SK-N-SH (cell line): ENCODE data around the gene GFM1.

Source experiments
- POLR2AphosphoS5 ChIP-seq: IDR thresholded peaks from 2 replicates; pipeline ENCODE4 v1.6.1; 2012; ENCODE audit warnings: low read depth, low read length
- YY1 ChIP-seq: IDR thresholded peaks from 2 replicates; pipeline ENCODE4 v1.4.0; 2012; ENCODE audit warnings: low read depth, mild to moderate bottlenecking
- TF ChIP-seq, protein P1 (sequence below): fragments of 200-600 bp; sonication (generic); IDR thresholded peaks from 2 replicates; pipeline ENCODE4 v1.6.1; 2017; ENCODE audit warnings: antibody characterized with exemption, mild to moderate bottlenecking, moderate library complexity

DNA sequence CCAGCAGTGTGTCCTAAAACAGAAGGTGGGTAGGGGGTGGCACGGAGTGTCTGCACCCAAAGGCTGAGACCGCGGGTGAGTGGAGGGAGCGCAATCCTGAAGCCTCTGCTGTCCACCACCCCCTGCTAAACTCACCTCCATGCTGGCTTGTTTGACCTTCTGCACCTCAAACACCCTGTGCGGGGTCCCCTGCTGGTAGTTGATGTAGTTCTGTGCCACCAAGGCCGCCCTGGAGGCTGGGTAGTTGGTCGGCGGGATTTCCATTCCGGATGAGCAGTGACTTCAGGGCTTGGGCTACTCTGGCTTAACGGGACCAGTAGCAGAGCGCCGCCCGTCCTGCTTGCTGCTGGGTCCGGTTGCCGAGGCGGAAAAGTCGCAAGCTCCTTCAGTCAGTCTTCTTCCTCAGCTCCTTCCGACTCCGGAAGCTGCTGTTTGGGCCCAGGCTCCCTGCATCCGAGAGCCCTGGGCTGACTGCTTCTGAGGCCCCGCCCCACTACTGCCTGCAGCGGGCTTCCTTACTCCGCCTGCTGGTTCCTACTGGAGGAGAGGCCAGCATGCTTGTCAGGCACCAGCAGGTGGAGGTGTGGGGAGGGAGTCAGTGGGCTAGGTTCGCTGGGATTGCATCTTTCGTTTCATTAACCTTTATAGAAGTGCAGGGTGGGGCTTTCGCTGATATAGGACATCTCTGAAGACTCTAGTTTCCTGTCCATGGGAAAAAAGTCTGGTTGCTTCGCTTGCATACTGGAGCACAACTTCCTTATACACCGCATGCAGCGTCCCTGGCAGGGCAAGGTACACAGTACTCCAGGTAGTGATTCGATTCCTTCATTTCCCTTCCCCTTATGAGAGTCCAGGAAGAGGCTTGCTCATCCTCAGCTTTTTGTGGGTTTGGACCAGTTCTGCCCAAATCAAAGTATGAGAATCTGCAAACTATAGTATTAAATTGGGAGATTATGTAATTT is 28.2 kb downstream of the GFM1 start, which contains the start of gene LXN:
- TF ChIP-seq POLR2AphosphoS5 (no peak), YY1 (no peak)
- TF ChIP-seq, protein P1, sequence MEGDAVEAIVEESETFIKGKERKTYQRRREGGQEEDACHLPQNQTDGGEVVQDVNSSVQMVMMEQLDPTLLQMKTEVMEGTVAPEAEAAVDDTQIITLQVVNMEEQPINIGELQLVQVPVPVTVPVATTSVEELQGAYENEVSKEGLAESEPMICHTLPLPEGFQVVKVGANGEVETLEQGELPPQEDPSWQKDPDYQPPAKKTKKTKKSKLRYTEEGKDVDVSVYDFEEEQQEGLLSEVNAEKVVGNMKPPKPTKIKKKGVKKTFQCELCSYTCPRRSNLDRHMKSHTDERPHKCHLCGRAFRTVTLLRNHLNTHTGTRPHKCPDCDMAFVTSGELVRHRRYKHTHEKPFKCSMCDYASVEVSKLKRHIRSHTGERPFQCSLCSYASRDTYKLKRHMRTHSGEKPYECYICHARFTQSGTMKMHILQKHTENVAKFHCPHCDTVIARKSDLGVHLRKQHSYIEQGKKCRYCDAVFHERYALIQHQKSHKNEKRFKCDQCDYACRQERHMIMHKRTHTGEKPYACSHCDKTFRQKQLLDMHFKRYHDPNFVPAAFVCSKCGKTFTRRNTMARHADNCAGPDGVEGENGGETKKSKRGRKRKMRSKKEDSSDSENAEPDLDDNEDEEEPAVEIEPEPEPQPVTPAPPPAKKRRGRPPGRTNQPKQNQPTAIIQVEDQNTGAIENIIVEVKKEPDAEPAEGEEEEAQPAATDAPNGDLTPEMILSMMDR, result no peak
